RWPE2 (cell line): Measurements from ENCODE around the gene ENPP1.

Experiments used
- ATAC-seq: fragments of 200-7000 bp; cut with Tn5 transposase; 3 replicates; pipeline ENCODE4 v1.9.1; 2021; ENCODE audit warnings: low read depth
- DNase-seq: peaks from one replicate; pipeline ENCODE4 v3.0.0-alpha.2; 2020; ENCODE audit warnings: low spot score
- H3K27ac ChIP-seq: fragments of 450-650 bp; 2 replicates; pipeline ENCODE4 v1.5.1; 2017; ENCODE audit warnings: mild to moderate bottlenecking; ENCODE audit not compliant: poor library complexity, severe bottlenecking
- H3K27me3 ChIP-seq: fragments of 250-450 bp; sonication (Bioruptor Pico); 2 replicates; pipeline ENCODE4 v1.5.1; 2021; ENCODE audit warnings: mild to moderate bottlenecking, moderate library complexity; ENCODE audit not compliant: insufficient read depth, poor library complexity, severe bottlenecking
- H3K36me3 ChIP-seq: fragments of 250-450 bp; sonication (Bioruptor Pico); 2 replicates; pipeline ENCODE4 v1.5.1; 2020; ENCODE audit warnings: low read depth, mild to moderate bottlenecking, moderate library complexity
- H3K4me1 ChIP-seq: fragments of 250-450 bp; sonication (Bioruptor Pico); 2 replicates; pipeline ENCODE4 v1.5.1; 2021; ENCODE audit warnings: mild to moderate bottlenecking, moderate library complexity; ENCODE audit not compliant: insufficient read depth, poor library complexity, severe bottlenecking
- H3K4me3 ChIP-seq: fragments of 250-450 bp; sonication (Bioruptor Pico); 2 replicates; pipeline ENCODE4 v1.5.1; 2021; ENCODE audit warnings: mild to moderate bottlenecking, moderate library complexity; ENCODE audit not compliant: severe bottlenecking
- H3K9me3 ChIP-seq: fragments of 250-450 bp; sonication (Bioruptor Pico); 2 replicates; pipeline ENCODE4 v1.5.1; 2021; ENCODE audit warnings: mild to moderate bottlenecking, moderate library complexity; ENCODE audit not compliant: severe bottlenecking
- TF ChIP-seq, protein P1 (sequence below): fragments of 450-650 bp; IDR thresholded peaks from one replicate; pipeline ENCODE4 v1.5.1; 2017; ENCODE audit warnings: mild to moderate bottlenecking, moderate library complexity; ENCODE audit not compliant: poor library complexity, severe bottlenecking

The ENPP1 gene

DNA sequence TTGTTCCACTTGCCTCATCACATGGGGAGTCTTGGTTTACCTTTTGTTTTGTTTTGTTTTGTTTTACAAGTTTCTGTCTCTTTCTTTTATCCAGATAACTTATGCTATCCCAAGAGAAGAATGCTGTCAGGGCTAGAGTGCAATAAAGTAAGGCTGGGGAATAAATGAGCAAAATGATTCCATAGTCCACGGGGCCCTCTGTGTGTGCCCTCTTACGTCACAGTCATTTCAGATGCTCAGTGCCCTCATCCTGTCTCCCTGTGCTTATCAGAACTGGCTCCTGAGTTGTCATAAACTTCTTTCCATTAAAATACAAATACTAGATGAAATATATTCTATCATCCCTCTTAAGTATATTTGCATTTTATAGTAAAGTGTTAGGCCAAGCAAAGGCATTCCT lies 30.8 kb upstream of the ENPP1 start:
- TF ChIP-seq, protein P1, sequence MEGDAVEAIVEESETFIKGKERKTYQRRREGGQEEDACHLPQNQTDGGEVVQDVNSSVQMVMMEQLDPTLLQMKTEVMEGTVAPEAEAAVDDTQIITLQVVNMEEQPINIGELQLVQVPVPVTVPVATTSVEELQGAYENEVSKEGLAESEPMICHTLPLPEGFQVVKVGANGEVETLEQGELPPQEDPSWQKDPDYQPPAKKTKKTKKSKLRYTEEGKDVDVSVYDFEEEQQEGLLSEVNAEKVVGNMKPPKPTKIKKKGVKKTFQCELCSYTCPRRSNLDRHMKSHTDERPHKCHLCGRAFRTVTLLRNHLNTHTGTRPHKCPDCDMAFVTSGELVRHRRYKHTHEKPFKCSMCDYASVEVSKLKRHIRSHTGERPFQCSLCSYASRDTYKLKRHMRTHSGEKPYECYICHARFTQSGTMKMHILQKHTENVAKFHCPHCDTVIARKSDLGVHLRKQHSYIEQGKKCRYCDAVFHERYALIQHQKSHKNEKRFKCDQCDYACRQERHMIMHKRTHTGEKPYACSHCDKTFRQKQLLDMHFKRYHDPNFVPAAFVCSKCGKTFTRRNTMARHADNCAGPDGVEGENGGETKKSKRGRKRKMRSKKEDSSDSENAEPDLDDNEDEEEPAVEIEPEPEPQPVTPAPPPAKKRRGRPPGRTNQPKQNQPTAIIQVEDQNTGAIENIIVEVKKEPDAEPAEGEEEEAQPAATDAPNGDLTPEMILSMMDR, result no peak
- H3K9me3 ChIP-seq, result no peaks in the 10 kb centered on the region
- no peaks in the 10 kb centered on the region for H3K4me1 ChIP-seq
- no peak overlapping the region for H3K4me3 ChIP-seq
- no peak for ATAC-seq
- no peaks in the 10 kb centered on the region for H3K27me3 ChIP-seq
- no peak for DNase-seq
- no peak overlapping the region for H3K27ac ChIP-seq
- H3K36me3 ChIP-seq, result no peaks in the 10 kb centered on the region

DNA sequence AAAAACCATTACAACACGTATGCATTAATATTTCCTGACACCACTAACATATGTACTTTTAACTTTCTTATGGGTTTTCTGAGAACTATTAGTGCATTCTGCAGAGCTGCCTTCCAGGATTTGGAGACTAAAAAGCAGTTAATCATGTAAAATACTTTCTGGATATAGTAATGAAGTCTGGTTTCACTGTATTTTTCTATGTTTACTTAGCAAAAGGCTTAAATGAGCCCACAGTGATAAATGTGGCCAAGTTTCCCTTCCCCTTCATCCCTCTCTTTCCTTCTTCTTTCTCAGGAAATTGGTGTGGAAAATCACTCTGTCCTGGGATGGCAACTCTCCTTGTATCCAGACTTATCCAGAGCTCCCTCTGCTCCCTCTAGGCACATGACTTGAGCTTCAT lies 29.7 kb upstream of the ENPP1 start:
- Histone ChIP-seq H3K9me3 (no peaks in the 10 kb centered on the region), H3K36me3 (no peaks in the 10 kb centered on the region), H3K27me3 (no peaks in the 10 kb centered on the region), H3K4me3 (no peak overlapping the region), H3K4me1 (no peaks in the 10 kb centered on the region), H3K27ac (no peak overlapping the region)
- TF ChIP-seq, protein P1, result no peak
- no peak for DNase-seq
- no peak for ATAC-seq

DNA sequence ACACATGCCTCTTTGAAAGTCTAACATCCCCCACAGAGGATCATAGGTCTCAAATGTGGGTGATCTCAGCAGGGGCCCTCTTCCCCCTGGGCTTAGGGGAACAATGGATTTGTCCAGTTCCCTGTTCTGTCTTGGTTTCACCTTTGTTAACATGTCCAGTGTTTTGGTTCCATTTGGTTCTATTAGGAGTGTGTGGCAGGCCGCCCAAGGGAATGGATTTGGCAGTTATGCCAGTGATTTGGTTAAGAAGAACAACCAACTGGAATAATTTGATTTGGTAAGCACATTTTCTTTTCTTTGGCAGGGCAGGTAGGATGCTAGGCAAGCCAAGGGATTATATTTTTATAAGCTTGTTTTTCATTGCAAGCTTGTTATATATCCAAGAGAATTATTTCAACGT lies 28.5 kb upstream of the ENPP1 start:
- Histone ChIP-seq H3K4me1 (no peaks in the 10 kb centered on the region), H3K27ac (no peak overlapping the region), H3K9me3 (no peaks in the 10 kb centered on the region), H3K27me3 (no peaks in the 10 kb centered on the region), H3K36me3 (no peaks in the 10 kb centered on the region), H3K4me3 (no peak overlapping the region)
- no peak for ATAC-seq
- TF ChIP-seq, protein P1, result no peak
- DNase-seq, result no peak

DNA sequence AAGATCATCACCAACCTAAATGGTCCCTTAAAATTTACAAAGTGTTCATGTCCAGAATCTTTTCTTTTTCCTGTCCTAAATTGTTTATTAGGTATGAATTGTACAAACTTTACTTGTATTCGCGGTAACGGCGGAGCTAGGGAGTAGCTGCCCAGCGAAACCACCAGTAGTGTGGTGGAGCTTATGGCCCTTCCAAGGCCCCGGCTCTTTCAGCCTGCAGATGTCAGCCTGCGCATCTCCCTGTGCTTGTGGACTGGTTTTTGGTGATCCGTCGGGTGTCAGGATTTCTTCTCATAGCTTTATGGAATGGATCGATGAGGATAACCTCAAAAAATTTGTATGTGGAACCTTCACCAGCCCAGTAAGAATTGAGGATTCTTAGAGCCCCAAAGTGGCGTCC lies 27.2 kb upstream of the ENPP1 start:
- TF ChIP-seq, protein P1, result no peak
- ATAC-seq, result no peak
- Histone ChIP-seq H3K36me3 (no peaks in the 10 kb centered on the region), H3K27me3 (no peaks in the 10 kb centered on the region), H3K9me3 (no peaks in the 10 kb centered on the region), H3K27ac (no peak overlapping the region), H3K4me3 (no peak overlapping the region), H3K4me1 (no peaks in the 10 kb centered on the region)
- DNase-seq, result no peak

DNA sequence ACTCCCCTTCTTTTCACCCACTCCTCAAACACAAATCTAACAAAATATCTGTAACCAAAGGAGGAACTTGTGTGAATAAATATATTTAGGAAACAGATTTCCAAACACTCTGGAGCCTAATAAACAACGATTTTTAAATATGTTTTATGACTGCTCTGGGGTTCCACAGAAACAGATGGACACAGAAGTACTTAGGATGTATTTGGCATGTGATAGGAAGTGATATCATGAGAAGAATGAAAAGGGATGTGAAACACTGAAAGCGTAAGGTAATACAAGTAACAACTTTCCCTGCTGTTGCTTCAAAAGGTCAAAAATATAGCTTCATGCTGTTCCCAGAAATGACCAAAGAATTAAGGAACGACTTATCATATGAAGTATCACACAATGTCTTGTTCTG lies 26.1 kb upstream of the ENPP1 start:
- H3K27ac ChIP-seq, result no peak overlapping the region
- H3K9me3 ChIP-seq, result no peaks in the 10 kb centered on the region
- H3K4me3 ChIP-seq, result no peak overlapping the region
- ATAC-seq, result no peak
- no peaks in the 10 kb centered on the region for H3K4me1 ChIP-seq
- DNase-seq, result no peak
- TF ChIP-seq, protein P1, result no peak
- H3K36me3 ChIP-seq, result no peaks in the 10 kb centered on the region
- no peaks in the 10 kb centered on the region for H3K27me3 ChIP-seq
